ENCODE data around the gene CNGB1.
"Not testable (repeated sequence)": the region's sequence is repeated elsewhere in the genome, so short reads cannot be mapped to it uniquely, and the experiment has no call there.

Gene CNGB1

GRCh38 chr16:57951204-57951960, 19.5 kb downstream of the CNGB1 start:
- DNase-seq, result no peak

GRCh38 chr16:57950382-57950781, 20.5 kb downstream of the CNGB1 start:
- DNase-seq, result no peak

DNA sequence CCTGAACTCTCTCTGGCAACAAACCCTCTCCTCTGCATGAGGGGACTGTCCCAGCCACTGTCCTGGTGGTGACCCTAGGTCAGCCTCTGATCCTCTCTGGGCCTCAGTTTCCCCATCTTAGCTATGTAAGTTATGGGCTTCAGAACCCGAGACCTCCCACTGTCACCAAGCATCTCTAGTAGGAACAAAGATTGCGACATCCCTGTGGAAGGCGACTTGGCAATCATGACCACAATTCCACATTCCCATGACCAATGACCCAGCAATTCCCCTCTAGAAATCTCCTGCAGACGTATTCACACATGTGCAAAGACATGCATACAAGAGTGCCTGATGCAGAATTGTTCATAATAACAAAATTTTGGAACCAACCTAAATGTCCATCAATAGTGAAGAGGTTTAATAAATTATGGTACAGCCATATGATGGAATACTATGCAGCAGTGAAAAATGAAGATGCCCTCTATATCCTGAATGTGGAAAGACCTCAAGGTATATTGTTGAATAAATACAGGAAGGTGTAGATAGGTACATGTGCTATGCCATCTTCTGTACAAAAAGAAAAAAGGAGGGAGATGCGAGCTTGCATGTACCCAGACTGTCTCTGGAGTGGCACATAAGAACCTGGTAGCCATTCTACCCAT, 21.2 kb downstream of the CNGB1 start:
- DNase-seq, result no peak

DNA sequence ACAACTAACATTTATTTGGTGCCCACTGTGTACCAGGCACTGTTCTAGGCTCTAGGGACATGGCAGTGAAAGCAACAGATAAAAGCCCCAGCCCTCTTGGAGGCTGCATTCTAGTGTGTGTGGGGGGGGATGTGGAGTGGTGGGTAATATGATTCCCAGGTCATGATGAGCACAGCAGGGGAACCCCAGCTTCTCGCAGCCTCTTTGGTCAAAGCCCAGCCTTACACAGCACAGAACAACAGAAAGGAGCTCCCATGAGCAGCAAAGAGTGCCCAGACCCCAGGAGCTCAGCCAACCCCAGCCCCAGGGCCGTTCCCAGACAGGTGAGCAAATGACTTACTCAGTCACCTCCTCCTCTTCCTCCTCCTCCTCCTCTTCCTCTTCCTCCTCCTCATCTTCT, 21.9 kb downstream of the CNGB1 start:
- no peak for DNase-seq

DNA sequence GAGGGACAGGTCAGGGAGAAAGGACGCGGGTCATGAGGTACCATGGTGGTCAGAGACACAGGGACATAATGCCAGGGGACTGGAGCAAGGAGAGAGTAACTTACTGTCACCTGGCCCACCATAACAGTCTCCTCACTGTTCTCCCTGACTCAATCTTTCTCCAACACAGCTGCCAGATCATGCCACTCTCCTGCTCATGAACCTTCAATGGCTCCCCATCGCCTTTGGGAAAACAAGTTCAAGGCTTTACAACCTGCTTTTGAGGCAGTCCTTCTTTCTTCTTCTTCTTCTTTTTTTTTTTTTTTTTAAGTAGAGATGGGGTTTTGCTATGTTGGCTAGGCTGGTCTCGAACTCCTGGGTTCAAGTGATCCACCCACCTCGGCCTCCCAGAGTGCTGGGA, 22.9 kb downstream of the CNGB1 start:
- DNase-seq, result no peak

- no peak for DNase-seq
These were observed 23.7 kb downstream of the CNGB1 start for GRCh38 chr16:57947261-57947660.

- no peak for DNase-seq
These were observed 24.6 kb downstream of the CNGB1 start for GRCh38 chr16:57946181-57946801.

DNA sequence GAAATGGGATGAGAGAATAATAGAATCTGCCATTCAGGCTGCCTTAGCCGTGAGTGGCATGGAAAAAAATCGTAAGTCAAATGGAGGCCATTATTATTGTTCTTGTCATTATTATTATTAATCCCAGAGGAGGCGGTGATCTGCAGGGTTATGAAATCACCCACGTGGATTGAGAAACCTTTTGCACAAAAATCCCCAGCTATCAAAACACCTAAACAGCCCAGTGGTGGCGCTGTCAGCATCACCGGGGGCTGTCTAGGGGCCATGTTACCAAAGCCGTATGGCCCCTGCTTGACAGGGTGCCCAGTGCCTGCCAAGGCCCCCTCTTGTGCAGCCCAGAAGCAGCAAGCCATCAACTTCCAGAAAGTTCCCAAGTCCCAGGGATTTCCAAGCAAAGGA, 25.2 kb downstream of the CNGB1 start:
- no peak for DNase-seq

GRCh38 chr16:57944970-57945739, 25.8 kb downstream of the CNGB1 start:
- no peak for DNase-seq

GRCh38 chr16:57943381-57943780, 27.5 kb downstream of the CNGB1 start:
- DNase-seq, result not testable (repeated sequence)

DNA sequence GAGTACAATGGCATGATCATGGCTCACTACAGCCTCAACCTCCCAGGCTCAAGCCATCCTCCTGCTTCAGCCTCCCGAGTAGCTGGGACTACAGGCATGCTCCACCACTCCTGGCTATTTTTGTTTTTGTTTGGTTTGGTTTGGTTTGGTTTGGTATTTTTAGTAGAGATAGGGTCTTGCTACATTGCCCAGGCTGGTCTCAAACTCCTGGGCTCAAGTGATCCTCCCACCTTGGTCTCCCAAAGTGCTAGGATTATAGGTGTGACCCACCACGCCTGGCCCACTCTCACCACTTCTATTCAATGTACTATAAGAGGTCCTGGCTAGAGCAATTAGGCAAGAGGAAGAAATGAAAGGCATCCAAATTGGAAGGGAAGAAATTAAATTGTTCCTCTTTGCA, 29.0 kb downstream of the CNGB1 start:
- not testable (repeated sequence) for DNase-seq

- DNase-seq, result no peak
These were observed 29.8 kb downstream of the CNGB1 start for GRCh38 chr16:57941016-57941664.

- no peak for DNase-seq
These were observed 30.5 kb downstream of the CNGB1 start for GRCh38 chr16:57940382-57940966.

GRCh38 chr16:57939872-57940224, 31.1 kb downstream of the CNGB1 start:
- no peak for DNase-seq

DNA sequence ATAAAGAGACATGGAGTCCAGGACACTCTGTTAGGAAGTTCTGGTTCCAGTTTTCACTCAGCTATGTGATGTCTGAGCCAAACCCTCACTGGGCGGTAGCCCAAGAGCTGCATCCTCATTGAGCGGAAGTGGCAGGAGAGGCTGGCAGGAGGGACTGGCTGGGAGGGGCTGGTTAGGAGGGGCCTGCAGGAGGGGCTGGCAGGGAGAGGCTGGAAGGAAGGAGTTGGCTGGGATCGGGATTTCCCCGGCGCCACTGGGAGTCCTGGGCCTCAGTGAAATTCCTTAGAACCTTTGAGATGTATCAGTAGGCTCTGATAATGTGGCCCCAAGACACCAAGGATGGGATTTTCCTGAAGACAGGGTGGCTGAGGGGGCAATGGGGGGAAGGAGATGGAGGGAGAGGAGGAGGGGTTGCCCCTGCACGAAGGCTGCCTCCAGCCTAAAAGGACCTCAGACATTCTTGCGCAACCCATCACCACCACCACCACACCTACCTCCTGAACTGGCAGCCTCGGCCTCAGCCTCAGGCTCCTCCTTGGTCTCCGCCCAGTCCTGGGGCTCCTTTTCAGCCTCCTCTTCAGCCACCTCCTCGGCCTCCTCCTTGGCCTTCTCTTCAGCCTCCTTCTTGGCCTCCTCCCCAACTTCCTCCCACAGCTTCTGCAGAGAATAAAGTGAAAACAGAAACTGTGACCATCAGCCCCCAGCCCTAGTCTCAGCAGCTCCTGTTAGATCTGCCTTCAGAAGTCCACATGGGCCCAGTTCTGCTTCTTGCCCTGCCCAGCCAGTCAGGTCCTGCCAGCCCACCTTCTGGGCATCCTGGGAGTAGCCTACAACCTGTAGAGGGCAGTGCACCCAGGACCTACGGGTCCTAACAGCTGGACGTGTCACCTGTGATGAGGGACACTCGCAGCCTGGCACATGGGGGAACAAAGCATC, 31.7 kb downstream of the CNGB1 start:
- no peak for DNase-seq

DNA sequence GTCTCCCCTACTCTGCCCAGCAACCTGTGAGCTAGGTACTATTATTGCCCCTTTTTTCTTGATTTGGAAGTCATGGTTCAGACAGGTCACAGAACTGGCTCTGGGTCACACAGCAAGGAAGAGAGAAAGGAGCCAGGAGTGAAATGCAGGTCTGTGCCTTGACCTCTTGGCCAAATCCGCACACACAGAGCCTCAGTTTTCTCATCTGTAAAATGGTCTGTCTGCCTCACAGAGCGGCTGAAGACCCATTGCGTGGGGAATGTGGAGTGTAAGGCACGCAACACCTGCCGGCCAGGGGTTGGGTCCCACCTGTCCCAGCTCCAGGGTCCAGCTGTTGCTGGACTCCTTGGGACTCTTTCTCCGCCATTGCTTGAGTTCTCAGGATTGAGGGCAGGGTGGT, 32.4 kb downstream of the CNGB1 start:
- no peak for DNase-seq

DNA sequence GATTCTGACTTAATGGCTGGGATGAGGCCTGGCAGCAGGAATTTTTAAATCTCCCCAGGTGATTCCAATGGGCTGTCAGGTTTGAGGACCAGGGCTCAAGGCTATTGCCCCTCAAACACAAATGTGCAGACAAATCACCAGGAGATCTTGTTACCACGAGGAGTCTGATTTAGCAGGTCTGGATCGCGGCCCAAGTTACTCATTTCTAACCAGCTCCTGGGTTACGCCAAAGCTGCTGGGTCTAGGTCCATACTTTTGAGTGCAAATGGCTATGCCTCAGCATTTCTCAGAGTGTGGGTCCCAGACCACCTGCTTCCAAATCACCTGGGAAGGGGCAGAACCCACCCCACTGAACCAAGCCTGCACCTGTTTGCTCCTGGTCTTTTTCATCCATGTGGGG, 33.1 kb downstream of the CNGB1 start:
- no peak for DNase-seq

GRCh38 chr16:57935904-57936303, 35.0 kb downstream of the CNGB1 start:
- no peak for DNase-seq

DNA sequence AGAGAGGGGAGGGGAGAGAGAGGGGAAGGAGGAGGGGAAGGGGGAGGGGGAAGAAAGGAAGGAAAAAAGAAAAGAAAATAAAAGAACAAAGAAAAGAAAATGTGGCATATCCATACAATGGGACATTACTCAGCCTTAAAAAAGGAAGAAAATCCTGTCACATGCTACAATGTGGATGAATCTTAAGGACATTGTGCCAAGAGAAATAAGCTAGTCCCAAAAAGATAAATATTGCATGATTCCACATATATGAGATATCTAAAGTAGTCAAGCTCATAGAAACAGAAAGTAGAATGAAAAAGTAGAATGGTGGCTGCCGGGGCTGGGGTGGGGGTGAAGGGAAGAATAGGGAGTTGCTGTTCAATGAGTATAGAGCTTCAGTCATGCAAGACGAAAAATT, 40.4 kb downstream of the CNGB1 start:
- no peak for DNase-seq

DNA sequence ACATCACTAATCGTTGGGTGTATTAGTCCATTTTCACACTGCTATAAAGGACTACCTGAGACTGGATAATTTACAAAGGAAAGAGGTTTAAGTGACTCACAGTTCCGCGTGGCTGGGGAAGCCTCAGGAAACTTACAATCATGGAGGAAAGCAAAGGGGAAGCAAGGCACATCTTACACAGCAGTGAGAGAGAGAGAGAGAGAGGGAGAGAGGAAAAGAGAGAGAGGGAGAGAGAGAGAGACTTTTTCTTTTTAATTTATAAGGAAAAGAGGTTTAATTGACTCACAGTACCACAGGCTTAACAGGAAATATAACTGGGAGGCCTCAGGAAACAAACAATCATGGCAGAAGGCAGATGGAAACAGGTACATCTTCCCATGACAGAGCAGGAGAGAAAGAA, 41.7 kb downstream of the CNGB1 start:
- no peak for DNase-seq

GRCh38 chr16:57926041-57926440, 44.9 kb downstream of the CNGB1 start:
- no peak for DNase-seq
